Measurements from ENCODE around the gene TYMP.

The TYMP gene, protein sequence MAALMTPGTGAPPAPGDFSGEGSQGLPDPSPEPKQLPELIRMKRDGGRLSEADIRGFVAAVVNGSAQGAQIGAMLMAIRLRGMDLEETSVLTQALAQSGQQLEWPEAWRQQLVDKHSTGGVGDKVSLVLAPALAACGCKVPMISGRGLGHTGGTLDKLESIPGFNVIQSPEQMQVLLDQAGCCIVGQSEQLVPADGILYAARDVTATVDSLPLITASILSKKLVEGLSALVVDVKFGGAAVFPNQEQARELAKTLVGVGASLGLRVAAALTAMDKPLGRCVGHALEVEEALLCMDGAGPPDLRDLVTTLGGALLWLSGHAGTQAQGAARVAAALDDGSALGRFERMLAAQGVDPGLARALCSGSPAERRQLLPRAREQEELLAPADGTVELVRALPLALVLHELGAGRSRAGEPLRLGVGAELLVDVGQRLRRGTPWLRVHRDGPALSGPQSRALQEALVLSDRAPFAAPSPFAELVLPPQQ
- total RNA-seq: 10.3 reads per million, percentile 32 among the genes with 10 or more reads in this experiment

DNA sequence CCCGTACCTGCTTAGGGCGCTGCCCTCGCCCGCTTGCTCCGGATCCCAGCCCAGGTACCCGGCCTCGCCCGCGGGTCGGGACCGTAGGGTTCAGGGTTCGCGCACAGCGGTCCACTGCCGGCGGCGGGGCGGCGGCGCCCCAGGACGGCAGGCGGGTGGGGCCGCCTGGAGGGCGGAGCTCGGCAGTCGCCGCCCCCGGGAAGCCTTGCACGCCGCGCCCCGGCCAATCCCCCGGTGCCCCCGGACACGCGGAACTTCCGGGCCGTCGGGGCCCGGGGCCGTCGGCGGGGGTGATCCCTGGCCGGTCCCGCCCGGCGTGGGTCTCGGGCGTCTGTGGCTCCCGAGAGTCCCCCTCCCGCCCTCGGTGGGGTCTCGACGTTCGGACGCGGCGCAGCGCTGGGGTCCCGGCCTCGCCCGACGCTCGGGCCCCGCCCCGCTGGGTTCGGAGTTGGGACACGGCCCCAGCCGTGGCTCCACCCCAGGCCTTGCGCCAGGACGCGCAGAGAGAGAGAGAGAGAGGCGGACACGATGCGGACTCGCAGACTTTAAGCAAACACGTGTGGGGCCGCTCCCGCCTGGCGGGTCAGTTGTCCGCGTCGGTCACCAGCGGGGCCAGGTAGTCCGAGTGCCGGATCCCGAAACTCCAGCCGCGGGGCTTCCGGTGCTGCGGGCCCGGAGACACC is at the start of gene TYMP:
Gene TYMP, minus strand, starts transcription at position 116 of the 683 bp plus-strand sequence. CDS start 303 bp downstream, outside the sequence.
- peak; percentile 53 for DNase-seq

DNA sequence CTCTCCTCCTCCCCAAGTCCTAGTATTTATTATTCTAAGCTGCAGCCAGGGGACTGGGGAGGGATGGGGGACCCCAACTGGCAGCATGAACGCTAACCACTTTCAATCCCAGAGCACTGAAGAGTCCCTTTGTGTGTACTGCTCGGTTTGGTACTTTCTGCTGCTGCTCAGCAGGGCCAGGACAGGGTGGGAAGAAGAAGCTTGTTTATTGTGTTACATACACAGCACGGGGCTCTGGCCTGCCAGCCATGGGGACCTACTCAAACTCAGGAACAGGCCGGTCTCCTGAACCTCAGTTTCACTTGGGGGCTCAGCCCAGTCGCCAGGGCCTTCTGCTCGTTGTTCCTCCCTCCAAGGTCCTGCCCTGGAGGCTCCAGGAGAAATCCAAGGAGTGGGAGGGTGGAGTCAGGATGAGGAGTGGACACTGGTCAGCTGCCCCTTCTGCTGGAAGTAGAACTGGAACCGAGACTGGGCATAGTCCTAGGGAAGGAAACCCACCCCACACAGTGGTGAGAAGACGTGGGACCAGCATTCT is 49.0 kb upstream of the TYMP start:
- DNase-seq: no peak

DNA sequence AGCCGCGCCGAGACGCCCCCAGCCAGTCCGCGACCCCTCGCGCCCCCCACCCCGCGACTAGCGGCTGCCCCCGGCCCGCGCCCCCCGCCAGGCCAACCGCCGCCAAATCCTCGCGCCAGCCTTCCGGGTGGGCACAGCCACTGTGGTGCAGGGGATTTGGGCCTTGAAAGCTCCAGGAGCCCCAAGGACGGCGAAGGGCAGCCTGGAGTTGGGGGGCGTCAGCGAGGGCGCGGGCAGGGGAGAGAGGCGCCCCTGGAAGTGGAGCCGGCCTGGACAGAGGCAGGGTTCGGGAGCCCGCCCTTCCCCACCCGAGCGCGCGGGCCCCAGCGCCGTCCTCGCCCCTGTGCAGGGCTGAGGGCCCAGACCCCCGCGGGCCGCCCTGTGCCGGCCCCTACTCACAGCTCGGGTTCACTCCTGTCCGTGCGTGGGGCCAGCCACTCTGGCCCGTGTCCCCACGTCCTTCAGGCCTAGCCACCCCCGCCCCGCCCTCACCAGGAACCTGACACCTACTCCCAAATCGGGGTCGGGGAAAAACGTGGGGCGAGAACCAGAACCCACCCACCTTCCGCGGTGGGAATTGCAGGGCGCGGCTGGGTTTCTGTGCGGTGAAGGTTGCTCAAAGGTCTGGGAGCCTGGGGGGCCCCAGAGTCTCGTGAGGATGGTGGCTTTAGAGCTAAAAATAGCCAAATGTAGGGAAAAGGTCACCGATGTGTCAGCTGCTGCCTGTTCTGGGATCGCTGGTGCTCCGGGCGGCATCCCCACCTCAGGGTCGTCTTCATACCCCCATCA is 48.4 kb upstream of the TYMP start, which contains the start of gene CPT1B:
Gene CPT1B, minus strand, starts transcription at position 441 of the 789 bp plus-strand sequence. CDS start 512 bp downstream, outside the sequence.
- DNase-seq: no peak

DNA sequence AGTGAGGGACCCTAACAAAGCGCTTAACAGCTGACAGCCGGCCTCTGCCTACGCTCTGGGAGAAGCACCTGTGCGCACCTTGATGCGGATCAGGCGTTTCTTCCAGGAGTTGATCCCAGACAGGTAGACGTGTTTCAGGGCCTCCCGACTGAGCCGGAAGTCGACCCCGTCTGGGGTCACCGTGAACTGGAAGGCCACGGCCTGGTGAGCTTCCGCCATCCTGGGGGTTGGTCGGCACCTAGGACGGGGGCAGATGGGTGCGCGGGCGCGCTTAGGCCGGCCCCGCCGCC is 47.8 kb upstream of the TYMP start:
- DNase-seq: no peak

DNA sequence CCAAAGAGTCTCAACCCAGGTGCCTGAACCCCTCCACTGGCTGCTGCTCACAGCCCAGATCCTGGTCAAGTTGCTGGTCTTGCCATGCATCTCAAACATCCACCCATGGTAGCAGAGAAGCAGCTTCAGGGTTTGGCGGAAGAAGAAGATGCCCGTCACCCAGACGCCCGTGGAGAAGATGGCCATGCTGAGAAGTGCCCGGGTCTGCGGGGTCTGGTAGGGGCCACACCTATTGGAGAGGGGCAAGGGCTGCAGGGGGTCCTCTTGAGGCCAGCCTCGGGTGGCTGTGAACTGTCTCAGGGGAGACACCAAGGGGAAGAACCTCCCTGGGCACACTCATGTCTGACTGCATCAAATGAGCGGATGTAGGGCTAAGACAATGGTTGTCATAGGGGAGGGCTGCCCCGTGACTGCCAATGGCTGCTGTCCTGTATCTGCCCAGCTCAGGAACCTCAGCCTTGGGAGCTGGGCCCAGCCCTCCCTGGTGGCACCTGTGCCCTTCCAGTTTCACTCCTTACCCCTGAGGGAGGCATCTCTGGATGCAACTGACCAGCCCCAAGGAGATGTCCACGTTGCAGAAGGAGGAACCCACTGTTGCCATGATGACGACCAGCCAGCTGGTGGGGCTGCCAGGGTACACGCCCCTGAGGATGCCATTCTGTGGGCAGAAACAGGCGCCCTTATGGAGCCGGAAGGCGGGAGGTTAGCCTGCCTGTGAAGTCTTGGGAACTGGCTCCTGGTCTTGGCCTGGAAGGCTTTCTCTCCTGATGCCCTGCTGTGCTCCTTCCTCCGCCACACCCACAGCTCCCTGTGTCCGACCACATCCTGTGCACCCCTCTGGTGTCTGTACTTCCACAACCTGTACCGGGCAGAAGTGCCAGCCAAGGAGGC is 47.2 kb upstream of the TYMP start:
- DNase-seq: no peak

DNA sequence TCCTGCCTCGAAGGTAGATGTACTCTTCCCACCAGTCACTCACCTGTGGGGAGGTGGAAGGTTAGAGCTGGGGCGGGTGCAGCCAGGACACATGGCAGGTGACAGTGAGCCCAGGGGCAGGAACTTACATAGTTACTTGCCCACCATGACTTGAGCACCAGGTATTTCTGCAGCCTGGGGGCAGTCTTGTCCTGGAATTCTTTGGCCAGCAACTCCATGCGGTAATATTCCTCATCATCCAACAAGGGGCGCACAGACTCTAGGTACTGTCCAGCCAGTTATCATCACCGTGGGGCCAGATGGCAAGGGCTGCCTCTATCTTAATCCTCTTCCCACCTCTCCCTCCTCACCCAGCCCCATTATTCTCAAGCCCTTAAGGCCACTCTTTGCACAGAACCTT is 46.3 kb upstream of the TYMP start:
- no peak for DNase-seq

DNA sequence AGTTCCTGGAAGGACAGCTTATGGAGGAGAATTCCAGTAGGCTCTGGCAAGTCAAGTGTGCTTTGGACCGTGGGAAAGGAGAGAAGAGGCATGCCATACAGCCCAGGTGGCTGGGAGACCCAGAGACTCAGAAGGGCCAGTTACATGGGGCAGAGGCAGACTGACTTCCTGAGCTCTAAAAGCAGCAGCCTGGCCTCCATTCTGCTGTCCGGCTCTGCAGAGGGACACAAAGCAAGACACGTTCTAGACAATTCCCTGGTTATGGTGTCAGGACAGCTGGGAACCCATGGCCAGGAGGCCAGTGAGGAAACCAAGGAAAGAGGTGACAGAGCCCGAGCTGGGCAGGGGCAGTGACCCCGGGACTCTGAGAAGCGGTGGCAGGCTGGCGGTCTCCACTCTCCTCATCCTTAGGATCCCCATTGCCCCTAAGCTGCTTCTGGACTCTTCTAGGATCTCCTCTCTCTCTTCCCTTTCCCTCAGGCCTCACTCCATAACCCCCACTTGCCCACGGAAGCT is 45.7 kb upstream of the TYMP start:
- DNase-seq: no peak

DNA sequence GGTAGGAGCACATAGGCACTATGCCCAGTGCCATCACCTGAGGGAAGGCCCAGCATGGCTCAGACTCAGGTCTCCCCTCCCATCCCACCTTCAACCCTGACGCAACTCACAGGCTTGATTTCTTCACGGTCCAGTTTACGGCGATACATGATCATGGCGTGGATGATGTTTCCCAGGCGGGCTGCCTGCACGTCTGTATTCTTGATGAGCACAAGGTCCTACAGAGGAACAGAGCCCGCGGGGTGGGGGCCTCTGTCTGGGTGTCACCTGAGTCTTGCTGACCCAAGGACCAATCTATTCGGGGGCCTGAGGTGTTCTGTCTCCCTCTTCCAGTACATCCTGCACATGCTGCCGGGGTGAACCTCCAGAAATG is 44.6 kb upstream of the TYMP start:
- no peak for DNase-seq

DNA sequence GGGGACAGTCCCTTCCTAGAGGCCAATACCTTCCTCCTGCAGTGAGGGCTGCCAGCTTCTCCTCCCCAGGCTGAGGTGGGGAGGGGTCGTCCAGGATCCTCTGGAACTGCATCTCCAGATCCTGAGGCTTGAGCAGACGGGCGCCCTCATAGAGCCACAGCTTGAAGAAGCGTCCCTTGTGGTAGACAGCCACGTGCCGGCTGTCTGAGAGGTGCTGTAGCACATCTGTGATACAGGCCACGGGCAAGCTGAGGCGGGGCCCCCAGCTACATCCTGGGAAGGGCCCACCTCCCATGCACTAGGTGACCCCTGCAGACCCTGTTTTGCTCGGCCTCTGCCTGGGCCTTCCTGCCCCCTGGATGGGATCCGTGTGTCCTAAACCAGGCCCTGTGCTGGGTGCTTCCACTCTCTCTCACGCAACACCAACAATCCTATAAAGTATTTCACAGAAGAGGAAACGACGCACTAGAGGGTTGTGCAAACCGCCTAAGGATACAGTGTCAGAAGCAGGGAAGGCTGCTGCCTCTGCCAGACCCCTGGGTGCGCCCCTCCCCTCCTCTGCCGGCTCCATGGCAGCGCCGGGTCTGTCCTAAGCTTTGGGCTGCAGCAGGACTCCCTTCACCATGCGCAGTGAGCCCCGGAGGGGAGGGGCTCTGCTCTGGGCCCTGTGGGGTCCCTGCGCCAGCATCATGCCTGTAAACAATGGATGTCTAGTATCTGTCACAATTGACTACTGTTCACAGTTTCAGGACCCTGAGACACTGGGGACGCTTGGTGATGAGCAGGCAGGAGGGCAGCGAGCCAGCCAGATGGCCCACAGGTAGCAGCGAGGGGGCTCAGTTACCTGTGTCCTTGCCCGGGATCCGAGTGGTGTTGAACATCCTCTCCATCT is 43.9 kb upstream of the TYMP start:
- no peak for DNase-seq

DNA sequence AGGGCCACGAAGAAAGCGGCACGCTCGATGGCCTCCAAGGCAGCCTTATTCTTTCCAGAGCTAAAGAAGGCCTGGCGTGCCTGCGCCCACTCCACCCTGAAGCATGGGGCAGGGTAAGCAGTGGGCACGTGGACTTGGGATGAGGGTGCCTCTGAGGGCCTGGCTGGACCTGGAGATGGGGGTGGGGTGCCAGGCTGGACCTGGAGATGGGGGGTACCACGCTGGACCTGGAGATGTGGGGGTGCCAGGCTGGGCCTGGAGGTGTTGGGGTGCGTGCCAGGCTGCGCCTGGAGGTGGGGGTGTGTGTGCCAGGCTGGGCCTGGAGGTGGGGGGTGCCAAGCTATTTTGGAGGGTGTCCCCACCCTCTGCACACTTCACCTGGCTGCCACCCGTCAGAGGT is 43.2 kb upstream of the TYMP start:
- DNase-seq: no peak

DNA sequence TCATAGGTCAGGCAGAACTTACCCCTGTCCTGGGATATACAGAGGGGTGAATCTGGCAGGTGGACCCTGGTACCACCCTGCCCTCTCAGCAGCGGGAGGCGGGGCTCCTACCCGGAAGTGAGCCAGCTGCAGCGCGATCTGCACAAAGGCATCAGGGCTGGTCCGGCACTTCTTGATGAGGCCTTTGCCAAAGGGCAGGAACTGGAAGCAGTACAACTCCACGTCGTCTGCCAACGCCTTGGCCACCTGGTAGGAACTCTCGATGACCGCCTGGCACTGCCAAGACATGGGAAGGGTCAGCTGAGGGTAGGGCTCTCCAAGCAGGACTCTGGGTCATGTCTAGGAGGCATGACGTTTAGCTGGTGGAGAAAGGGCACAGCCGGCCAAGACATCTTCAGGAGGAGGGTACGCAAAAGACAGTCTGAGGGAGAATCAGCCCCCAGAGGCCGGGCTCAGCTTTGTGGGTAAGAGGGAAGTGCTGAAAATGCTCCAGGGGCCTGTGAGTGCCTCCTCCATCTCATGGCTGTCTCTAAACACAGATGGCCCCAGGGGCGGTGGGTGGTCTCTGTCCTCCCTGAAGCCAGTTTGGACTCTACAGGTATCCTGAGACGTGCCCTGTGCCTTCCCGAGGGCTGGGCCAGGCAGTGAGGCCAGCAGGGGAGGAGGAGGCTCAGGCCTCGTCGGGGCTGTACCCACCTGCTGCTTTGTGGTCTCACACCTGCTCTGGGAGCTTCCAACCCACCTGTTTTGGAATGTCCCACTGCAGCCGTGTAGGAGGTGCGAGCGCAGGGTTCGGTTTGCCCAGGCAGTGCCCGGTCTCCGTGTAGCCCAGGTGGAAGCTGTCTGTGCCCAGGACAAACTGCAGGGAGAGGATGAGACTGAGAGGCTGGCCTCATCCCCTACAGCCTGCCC is 41.7 kb upstream of the TYMP start:
- no peak for DNase-seq

DNA sequence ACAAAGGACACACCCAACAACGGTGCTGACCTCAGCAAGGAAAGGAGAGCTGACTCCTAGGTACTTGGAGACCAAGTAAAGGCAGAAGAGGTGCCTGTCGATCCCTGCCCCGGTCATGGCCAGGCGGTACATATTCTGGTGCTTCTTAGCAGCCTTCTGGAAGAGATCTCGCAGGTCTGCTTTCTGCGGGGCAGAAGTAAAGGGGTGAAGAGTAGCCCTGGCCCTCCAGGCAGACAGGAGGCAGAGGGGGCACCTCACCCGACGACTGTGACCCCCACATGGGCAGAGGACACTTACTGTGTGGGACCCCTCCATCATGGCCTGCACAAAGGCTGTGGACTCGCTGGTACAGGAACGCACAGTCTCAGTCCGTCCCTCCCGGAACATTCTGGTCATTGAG is 41.0 kb upstream of the TYMP start:
- DNase-seq: no peak

DNA sequence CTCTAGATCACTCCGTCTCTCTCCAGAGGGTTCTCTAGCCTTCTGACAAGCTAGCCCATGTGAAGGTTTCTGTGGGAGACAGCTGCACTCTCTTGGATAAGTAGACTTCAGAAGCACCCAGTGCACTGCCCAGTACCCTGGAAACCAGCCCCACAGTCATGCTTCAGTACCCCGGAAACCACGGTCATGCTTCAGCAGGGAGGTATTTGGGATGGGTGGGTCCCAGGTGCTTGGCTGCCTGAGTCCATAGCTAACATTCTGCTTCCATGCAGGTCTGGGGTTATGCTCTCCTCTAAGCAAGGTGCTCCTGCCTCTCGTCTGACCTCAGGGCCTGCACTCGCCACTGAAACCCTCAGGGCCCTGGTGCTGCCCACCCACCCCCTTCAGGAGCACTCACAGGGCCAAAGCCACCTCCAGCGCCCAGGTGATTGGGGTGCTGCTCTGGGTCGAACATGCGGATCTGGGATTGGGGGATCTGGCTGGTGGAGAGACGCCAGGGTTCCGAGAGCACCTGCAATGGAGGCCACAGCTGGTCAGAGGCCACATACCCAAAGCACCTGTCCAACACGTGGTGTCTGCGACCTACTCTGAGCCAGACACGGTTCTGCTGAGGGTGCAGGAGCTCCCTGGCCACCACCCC is 40.2 kb upstream of the TYMP start:
- DNase-seq: no peak

DNA sequence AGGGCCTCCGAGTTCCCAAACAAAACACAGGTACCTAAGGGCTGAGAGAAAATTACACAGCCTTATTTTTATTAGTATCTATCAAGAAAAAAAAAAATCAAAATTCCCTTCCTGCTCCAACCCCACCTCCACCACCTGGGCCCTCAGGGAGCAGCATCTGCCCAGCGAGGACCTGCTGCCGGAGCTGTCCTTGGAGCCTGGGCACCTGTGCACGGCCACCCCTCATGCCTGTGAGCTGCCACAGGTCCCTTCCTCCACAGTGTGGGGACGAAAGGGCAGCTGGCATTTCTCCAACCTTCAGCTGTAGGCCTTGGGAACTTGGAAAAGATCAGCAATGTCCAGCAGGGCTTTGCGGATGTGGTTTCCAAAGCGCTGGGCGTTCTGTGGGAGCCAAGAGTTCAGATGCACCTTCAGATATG is 39.2 kb upstream of the TYMP start:
- DNase-seq: no peak

DNA sequence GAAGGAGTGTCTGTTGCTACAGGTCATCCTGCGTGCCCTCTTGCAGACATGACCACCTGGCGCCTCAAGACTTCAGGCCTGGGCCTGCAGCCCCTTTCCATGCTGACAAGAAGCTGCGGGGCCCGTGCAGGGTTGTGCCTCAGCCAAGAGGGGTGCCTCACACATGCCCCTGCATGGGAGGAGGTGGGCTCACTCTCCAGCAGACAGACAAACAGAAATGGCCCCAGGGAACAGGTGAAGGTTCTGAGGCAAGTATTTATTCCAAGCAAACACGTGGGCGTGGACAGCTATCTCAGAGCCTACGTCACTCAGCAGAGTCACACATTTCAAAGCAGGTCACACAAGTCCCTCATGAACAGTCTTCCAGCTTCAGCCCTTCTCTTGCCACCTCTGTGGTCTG is 38.8 kb upstream of the TYMP start:
- DNase-seq: no peak

DNA sequence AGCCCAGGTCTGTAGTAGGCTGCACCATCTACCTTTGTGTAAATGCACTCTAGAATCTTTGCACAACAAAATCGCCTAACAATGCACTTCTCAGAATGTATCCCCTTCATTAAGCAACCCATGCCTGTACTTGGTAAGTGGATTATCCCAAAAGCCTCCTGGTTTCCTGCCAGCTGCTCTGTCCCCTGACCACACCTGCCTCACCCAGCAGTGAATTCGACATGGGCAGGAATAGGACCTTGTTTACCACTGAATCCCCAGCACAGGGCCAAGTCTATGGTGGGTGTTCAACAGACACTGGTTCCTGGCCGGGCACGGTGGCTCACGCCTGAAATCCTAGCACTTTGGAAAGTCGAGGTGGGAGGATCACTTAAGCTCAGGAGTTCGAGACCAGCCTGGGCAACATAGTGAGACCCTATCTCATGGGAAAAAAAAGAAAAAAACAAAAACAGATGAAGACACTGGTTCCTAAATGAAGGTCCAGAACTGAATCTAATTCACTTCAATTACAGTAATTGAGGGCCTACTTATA is 38.0 kb upstream of the TYMP start:
- DNase-seq: no peak

DNA sequence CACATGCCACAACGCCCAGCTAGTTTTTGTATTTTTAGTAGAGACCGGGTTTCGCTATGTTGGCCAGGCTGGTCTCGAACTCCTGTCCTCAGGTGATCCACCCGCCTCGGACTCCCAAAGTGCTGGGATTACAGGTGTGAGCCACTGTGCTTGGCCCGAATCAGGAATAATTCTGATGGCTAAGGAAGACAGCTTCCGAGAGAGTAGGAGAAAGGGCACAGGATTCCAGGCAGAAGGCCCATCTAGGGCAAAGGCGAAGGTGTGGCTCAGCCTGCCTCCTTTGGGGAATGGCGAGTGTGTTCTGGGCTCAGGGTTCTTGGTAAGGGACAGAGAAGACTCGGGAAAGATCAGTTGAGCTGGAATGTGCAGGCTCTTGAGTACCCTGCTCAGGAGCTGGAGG is 34.5 kb upstream of the TYMP start:
- DNase-seq: no peak

DNA sequence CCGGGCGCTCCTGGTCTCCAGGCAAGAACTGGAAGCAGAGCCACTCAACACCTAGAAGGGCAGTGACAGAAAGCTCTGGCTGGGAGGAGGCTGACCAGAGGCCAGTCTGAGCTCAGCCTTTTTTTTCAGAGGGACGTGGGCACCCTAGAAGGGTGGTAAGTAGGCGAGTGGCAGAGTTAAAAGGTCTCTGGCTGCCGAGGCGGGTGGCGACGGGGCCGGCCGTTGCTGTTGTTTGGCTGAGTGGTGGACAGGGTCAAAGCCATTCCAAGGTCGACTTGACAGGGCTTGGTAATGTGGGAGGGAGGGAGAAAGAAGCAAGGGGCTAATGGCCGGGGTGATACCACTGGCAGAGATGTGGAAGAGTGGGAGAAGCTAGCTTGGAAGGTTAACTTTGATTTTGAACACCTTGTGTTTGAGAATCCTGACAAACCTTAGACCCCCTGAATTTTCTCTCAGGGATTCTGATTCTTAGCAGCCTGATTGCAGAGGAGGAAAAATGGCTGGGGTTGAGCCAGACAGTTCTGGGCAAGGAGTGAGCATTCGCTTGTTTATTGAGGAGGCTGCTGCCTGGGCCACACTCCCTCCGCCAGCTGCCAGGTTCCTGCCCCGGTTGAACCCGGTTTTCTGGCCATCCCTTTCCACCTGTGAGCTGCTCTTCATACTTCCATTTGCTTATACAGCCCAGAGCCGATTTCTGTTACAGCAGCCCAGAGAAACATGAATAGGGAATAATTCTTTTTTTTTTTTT is 33.8 kb upstream of the TYMP start:
- DNase-seq: no peak

All from effector CD4-positive, alpha-beta T cell (primary cell).